Body of pancreas (tissue), 4 donors: ENCODE measurements around the gene MYL4. TPM values are rescaled to one million over a fixed set of nuclear protein-coding genes. Genes with fewer than 3 reads are reported as not detected.
A peak's percentile ranks its signal among the peaks of the same experiment; 100 is the strongest.
"Not testable (repeated sequence)": the region's sequence is repeated elsewhere in the genome, so short reads cannot be mapped to it uniquely, and the experiment has no call there.

ENCODE experiments used
- ATAC-seq: fragments of 150-250 bp; one replicate; pipeline ENCODE4 v1.9.1; 2016
- DNase-seq, 4 donors: peaks; one replicate each; pipeline ENCODE4 v3.0.0-alpha.2; 2019
- H3K27ac ChIP-seq, 4 donors: fragments of 200-600 bp; sonication (generic); 1 replicate in 3 of 4; 2 replicates in 1 of 4; pipeline versions ENCODE4 v1.5.1 to v1.6.1; 2016 to 2019; ENCODE audit warnings: mild to moderate bottlenecking in 1 of 4, mixed read lengths in 1 of 4, moderate library complexity in 1 of 4
- H3K27me3 ChIP-seq, 2 donors: fragments of 200-600 bp; sonication (generic); one replicate each; pipeline ENCODE4 v1.6.0; 2016; ENCODE audit warnings: mild to moderate bottlenecking in 1 of 2
- H3K36me3 ChIP-seq, 2 donors: fragments of 200-600 bp; sonication (generic); replicated peaks in 1 of 2; 2 replicates each; pipeline ENCODE4 v1.5.1; 2016; ENCODE audit warnings: low read depth in 2 of 2; ENCODE audit not compliant: insufficient read depth in 1 of 2
- H3K4me1 ChIP-seq: fragments of 200-600 bp; sonication (generic); one replicate; pipeline ENCODE4 v1.6.0; 2016
- H3K4me3 ChIP-seq, 2 donors: fragments of 200-600 bp; sonication (generic); 1 replicate in 1 of 2; 2 replicates in 1 of 2; pipeline ENCODE4 v1.5.1; 2016 to 2019
- H3K9me3 ChIP-seq, 3 donors: fragments of 200-600 bp; sonication (generic); 1 replicate in 2 of 3; 2 replicates in 1 of 3; pipeline ENCODE4 v1.5.1; 2016
- POLR2A ChIP-seq, 3 donors: fragments of 450-650 bp; IDR thresholded peaks; one replicate each; pipeline ENCODE4 v1.6.1; 2016; ENCODE audit warnings: antibody characterized with exemption in 3 of 3, mild to moderate bottlenecking in 2 of 3
- WGBS, 2 donors: methylation state at CpG; one replicate each; pipeline ENCODE4 v1.1.5; 2017; 5-methylcytosine and 5-hydroxymethylcytosine counted together
- intact Hi-C: fragments of 100-400 bp; cut with DNase I; formaldehyde crosslinking; loops from one replicate; pipeline ENCODE4 v1.15.1; 2023
- total RNA-seq, 2 donors: library from RNA; depleted of rRNA; stranded (reverse); fragments of >200 nt; gene quantifications; one replicate each; pipeline ENCODE4 v1.1.0, GENCODE V29; 2016
- TF ChIP-seq, protein P1 (sequence below), 7 experiments: fragments of 450-650 bp in 4 of 7; fragments of 200-600 bp in 3 of 7; sonication (generic) in 3 of 7; IDR thresholded peaks; one replicate each; pipeline ENCODE4 v1.5.1; 2016 to 2019; ENCODE audit warnings: antibody characterized with exemption in 7 of 7

The MYL4 gene
- total RNA-seq, 2 donors from 2014 or later: not detected

DNA sequence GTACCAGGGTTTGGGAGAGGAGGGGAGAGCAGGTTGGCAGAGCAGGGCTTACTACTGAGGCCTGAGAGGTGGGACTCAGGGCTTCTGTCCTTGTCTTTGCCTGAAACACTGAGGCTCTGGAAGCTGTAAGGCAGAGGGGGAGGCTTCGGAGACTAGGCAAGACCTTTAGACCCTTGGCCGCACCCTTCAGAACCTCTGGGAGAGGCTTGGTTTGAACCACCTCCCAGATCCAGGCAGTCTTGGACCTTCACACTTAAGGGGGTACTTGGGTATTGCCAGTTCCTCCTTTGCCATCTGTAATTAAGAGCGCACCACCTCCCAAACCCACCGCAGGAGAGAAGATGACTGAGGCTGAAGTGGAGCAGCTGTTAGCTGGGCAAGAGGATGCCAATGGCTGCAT lies 12.9 kb downstream of the MYL4 start:
- ATAC-seq (no peak), DNase-seq (no peak)
- TF ChIP-seq POLR2A (IDR thresholded peaks at IDR 0.05): no peak
- TF ChIP-seq, protein P1, sequence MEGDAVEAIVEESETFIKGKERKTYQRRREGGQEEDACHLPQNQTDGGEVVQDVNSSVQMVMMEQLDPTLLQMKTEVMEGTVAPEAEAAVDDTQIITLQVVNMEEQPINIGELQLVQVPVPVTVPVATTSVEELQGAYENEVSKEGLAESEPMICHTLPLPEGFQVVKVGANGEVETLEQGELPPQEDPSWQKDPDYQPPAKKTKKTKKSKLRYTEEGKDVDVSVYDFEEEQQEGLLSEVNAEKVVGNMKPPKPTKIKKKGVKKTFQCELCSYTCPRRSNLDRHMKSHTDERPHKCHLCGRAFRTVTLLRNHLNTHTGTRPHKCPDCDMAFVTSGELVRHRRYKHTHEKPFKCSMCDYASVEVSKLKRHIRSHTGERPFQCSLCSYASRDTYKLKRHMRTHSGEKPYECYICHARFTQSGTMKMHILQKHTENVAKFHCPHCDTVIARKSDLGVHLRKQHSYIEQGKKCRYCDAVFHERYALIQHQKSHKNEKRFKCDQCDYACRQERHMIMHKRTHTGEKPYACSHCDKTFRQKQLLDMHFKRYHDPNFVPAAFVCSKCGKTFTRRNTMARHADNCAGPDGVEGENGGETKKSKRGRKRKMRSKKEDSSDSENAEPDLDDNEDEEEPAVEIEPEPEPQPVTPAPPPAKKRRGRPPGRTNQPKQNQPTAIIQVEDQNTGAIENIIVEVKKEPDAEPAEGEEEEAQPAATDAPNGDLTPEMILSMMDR (IDR thresholded peaks at IDR 0.05): no peak
- H3K4me3 ChIP-seq: no peak overlapping the region
- H3K27ac ChIP-seq: no peak overlapping the region
- no peaks in the 10 kb centered on the region for H3K9me3 ChIP-seq
- intact Hi-C loops: loop anchor here (10.0 kb wide), 1 partner anchor 393 kb away; no protein-coding TSS in a partner anchor
- no peaks in the 10 kb centered on the region for H3K36me3 ChIP-seq
- 67 to 89% methylated on average over 1 to 4 of the region's 4 CpGs for WGBS, 2 donors
- H3K27me3 ChIP-seq: no peaks in the 10 kb centered on the region
- H3K4me1 ChIP-seq: peaks cover 24% of the 10 kb centered on the region

DNA sequence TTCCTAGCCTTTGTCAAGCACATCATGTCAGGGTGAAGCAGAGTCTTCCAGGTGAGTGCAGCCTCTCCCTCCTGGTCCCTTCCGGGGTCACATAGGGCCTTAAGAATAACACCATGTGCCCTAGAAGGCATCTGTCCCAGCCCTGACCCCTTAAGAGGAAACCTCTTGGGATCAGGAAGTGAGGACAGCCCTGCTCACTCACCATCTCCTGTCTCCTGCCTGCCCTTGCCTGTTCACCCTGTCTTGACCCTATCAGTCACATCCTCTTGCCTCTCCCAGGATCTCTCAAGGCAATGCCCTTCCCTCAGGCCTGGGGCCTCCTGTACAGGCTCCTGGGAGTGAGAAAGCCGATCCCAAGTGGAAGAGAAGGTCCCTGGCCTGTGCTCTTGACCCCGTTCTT lies 13.9 kb downstream of the MYL4 start:
- no peaks in the 10 kb centered on the region for H3K9me3 ChIP-seq
- no peaks in the 10 kb centered on the region for H3K27me3 ChIP-seq
- no peak overlapping the region for H3K27ac ChIP-seq
- DNase-seq (no peak), ATAC-seq (no peak)
- intact Hi-C loops: loop anchor here (10.0 kb wide), 1 partner anchor 392 kb away; no protein-coding TSS in a partner anchor
- WGBS, 2 donors: 82 to 85% methylated on average over 3 of the region's 3 CpGs
- no peaks in the 10 kb centered on the region for H3K36me3 ChIP-seq
- H3K4me3 ChIP-seq: no peak overlapping the region
- H3K4me1 ChIP-seq: peaks cover 24% of the 10 kb centered on the region
- no peak for TF ChIP-seq POLR2A (IDR thresholded peaks at IDR 0.05)
- TF ChIP-seq, protein P1 (IDR thresholded peaks at IDR 0.05): no peak

DNA sequence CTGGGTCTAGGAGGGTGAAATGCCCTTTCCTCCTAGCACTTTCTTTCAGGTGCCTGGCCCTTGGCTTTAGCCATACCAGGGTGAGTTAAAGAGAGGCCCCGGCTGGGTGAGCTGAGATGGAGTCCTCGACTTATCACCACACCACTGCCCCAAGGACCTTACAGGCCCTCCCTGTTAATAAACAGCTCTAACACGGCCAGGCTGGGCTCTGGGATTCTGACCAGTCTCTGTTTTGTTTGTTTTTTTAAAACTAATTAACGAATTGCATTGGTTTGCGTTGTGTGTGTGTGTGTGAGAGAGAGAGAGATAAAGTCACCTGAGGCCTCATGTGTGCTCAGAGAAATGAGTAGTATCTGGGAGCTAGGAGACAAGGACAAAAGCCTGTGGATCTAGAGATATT lies 14.3 kb downstream of the MYL4 start:
- intact Hi-C loops: loop anchor here (10.0 kb wide), 1 partner anchor 391 kb away; no protein-coding TSS in a partner anchor
- 42 to 43% methylated on average over 5 of the region's 5 CpGs for WGBS, 2 donors
- H3K27ac ChIP-seq: no peak overlapping the region
- H3K27me3 ChIP-seq: no peaks in the 10 kb centered on the region
- ATAC-seq (no peak), DNase-seq (no peak)
- H3K4me3 ChIP-seq: no peak overlapping the region
- H3K36me3 ChIP-seq: no peaks in the 10 kb centered on the region
- H3K4me1 ChIP-seq: peaks cover 24% of the 10 kb centered on the region
- TF ChIP-seq POLR2A (IDR thresholded peaks at IDR 0.05): no peak
- TF ChIP-seq, protein P1 (IDR thresholded peaks at IDR 0.05): no peak
- no peaks in the 10 kb centered on the region for H3K9me3 ChIP-seq

DNA sequence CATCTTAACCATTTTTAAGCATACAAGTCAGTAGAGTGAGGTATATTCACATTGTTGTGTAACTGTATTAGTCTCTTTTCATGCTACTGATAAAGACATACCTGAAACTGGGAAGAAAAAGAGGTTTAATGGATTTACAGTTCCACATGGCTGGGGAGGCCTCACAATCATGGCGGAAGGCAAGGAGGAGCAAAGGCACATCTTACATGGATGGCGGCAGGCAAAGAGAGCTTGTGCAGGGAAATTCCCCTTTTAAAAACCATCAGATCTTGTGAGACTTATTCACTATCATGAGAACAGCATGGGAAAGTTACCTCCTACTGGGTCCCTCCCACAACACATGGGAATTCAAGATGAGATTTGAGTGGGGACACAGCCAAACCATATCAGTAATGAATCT lies 14.9 kb downstream of the MYL4 start:
- H3K27ac ChIP-seq, H3K36me3 ChIP-seq, DNase-seq, H3K4me3 ChIP-seq, H3K9me3 ChIP-seq, H3K27me3 ChIP-seq, ATAC-seq: not testable (repeated sequence)
- intact Hi-C loops: loop anchor here (10.0 kb wide), 1 partner anchor 391 kb away; no protein-coding TSS in a partner anchor
- WGBS, 2 donors: 100% methylated on average over 2 of the region's 2 CpGs
- H3K4me1 ChIP-seq: peaks cover 24% of the 10 kb centered on the region

DNA sequence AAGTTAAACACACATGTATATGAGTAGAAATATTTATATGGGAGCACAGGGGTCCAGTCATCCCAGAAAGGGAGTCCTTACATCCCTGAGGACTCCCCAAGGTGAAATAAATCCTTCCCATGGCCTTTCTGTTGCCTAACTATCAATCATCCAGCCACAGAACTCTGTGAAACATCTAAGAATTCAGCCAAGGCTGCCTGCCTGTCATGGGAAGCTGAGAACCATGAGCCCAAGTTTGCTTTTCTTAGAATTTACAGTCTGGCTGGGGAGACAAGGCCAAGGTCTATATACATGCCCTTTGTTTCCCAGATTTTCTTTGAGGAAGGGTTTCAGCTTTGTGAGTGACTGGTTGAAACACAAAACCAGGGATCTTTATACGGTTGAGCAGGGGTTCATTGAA lies 15.8 kb downstream of the MYL4 start:
- Histone ChIP-seq H3K4me1 (peaks cover 26% of the 10 kb centered on the region), H3K4me3 (no peak overlapping the region), H3K27ac (peak overlapping the region in 3 of 4 donors; percentile 33 to 52 (median 40)), H3K27me3 (no peaks in the 10 kb centered on the region), H3K36me3 (no peaks in the 10 kb centered on the region), H3K9me3 (no peaks in the 10 kb centered on the region)
- 72 to 83% methylated on average over 1 of the region's 1 CpG for WGBS, 2 donors
- DNase-seq (no peak), ATAC-seq (no peak)
- no peak for TF ChIP-seq POLR2A (IDR thresholded peaks at IDR 0.05)
- TF ChIP-seq, protein P1 (IDR thresholded peaks at IDR 0.05): no peak
- intact Hi-C loops: loop anchor here (10.0 kb wide), 1 partner anchor 390 kb away; no protein-coding TSS in a partner anchor
